ENCODE results near the gene ZC3H7A.

The ZC3H7A gene

GRCh38 chr16:11725457-11725856, 71.6 kb downstream of the ZC3H7A start:
- TF ChIP-seq EGR1 (IDR thresholded peaks at IDR 0.05) (no peak), NFIC (IDR thresholded peaks at IDR 0.05) (no peak), RAD21 (IDR thresholded peaks at IDR 0.05; ENCODE audit: low read depth) (no peak), REST (IDR thresholded peaks at IDR 0.05; ENCODE audit: low read depth) (no peak), EP300 (IDR thresholded peaks at IDR 0.05; ENCODE audit: borderline replicate concordance) (no peak), TEAD4 (IDR thresholded peaks at IDR 0.05) (no peak), FOXM1 (IDR thresholded peaks at IDR 0.05; ENCODE audit: borderline replicate concordance, low read depth) (no peak), USF1 (IDR thresholded peaks at IDR 0.05) (no peak), CEBPB (IDR thresholded peaks at IDR 0.05) (no peak), ZBTB7A (IDR thresholded peaks at IDR 0.05; ENCODE audit: low read depth) (no peak), YY1 (IDR thresholded peaks at IDR 0.05; ENCODE audit: low read depth) (no peak), CREB1 (IDR thresholded peaks at IDR 0.05; ENCODE audit: low read depth) (no peak), MAX (IDR thresholded peaks at IDR 0.05) (no peak), TCF12 (IDR thresholded peaks at IDR 0.05; ENCODE audit: low read depth) (no peak), TAF1 (IDR thresholded peaks at IDR 0.05; ENCODE audit: low read depth) (no peak)

- TF ChIP-seq REST (IDR thresholded peaks at IDR 0.05; ENCODE audit: low read depth) (no peak), USF1 (IDR thresholded peaks at IDR 0.05) (no peak), TCF12 (IDR thresholded peaks at IDR 0.05; ENCODE audit: low read depth) (no peak), CREB1 (IDR thresholded peaks at IDR 0.05; ENCODE audit: low read depth) (no peak), ZBTB7A (IDR thresholded peaks at IDR 0.05; ENCODE audit: low read depth) (no peak), TEAD4 (IDR thresholded peaks at IDR 0.05) (no peak), TAF1 (IDR thresholded peaks at IDR 0.05; ENCODE audit: low read depth) (no peak), CEBPB (IDR thresholded peaks at IDR 0.05) (no peak), MAX (IDR thresholded peaks at IDR 0.05) (no peak), NFIC (IDR thresholded peaks at IDR 0.05) (no peak), FOXM1 (IDR thresholded peaks at IDR 0.05; ENCODE audit: borderline replicate concordance, low read depth) (no peak)
Measured at GRCh38 chr16:11722468-11722808, 74.6 kb downstream of the ZC3H7A start.

- TF ChIP-seq TEAD4 (IDR thresholded peaks at IDR 0.05) (no peak), TCF12 (IDR thresholded peaks at IDR 0.05; ENCODE audit: low read depth) (no peak), YY1 (IDR thresholded peaks at IDR 0.05; ENCODE audit: low read depth) (no peak), EGR1 (IDR thresholded peaks at IDR 0.05) (no peak), USF1 (IDR thresholded peaks at IDR 0.05) (no peak), TAF1 (IDR thresholded peaks at IDR 0.05; ENCODE audit: low read depth) (no peak), CEBPB (IDR thresholded peaks at IDR 0.05) (no peak), REST (IDR thresholded peaks at IDR 0.05; ENCODE audit: low read depth) (no peak), RAD21 (IDR thresholded peaks at IDR 0.05; ENCODE audit: low read depth) (no peak), EP300 (IDR thresholded peaks at IDR 0.05; ENCODE audit: borderline replicate concordance) (no peak), FOXM1 (IDR thresholded peaks at IDR 0.05; ENCODE audit: borderline replicate concordance, low read depth) (no peak), ZBTB7A (IDR thresholded peaks at IDR 0.05; ENCODE audit: low read depth) (no peak)
Measured at GRCh38 chr16:11721781-11722467, 75.1 kb downstream of the ZC3H7A start.

- TF ChIP-seq TCF12 (IDR thresholded peaks at IDR 0.05; ENCODE audit: low read depth) (no peak), USF1 (IDR thresholded peaks at IDR 0.05) (no peak), EGR1 (IDR thresholded peaks at IDR 0.05) (no peak), EP300 (IDR thresholded peaks at IDR 0.05; ENCODE audit: borderline replicate concordance) (no peak), CEBPB (IDR thresholded peaks at IDR 0.05) (no peak), MAX (IDR thresholded peaks at IDR 0.05) (no peak), NFIC (IDR thresholded peaks at IDR 0.05) (no peak), ZBTB7A (IDR thresholded peaks at IDR 0.05; ENCODE audit: low read depth) (no peak), FOXM1 (IDR thresholded peaks at IDR 0.05; ENCODE audit: borderline replicate concordance, low read depth) (no peak), TEAD4 (IDR thresholded peaks at IDR 0.05) (no peak), CREB1 (IDR thresholded peaks at IDR 0.05; ENCODE audit: low read depth) (no peak), REST (IDR thresholded peaks at IDR 0.05; ENCODE audit: low read depth) (no peak), RAD21 (IDR thresholded peaks at IDR 0.05; ENCODE audit: low read depth) (no peak), YY1 (IDR thresholded peaks at IDR 0.05; ENCODE audit: low read depth) (no peak), TAF1 (IDR thresholded peaks at IDR 0.05; ENCODE audit: low read depth) (no peak)
Measured at GRCh38 chr16:11719762-11720161, 77.3 kb downstream of the ZC3H7A start.

All from Ishikawa (cell line).